ENCODE measurements around the gene SRRM4. TPM values are rescaled to one million over a fixed set of nuclear protein-coding genes. Genes with fewer than 3 reads are reported as not detected.

Gene SRRM4
- total and polyA plus RNA-seq, 10 of the 15 experiments (the other 5 are each of a cell fraction or from before 2014, with no cell fraction given) = under 0.01 to 0.01 TPM; not detected in 8

- TF ChIP-seq CUX1 (IDR thresholded peaks at IDR 0.05; ENCODE audit: insufficient replicate concordance, low read depth, low read length) (no peak), CTCF (IDR thresholded peaks at IDR 0.05 in 2 of 3, conservative IDR thresholded peaks at IDR 0.05 in 1 of 3; ENCODE audit: control insufficient read depth in 2 of 3, extremely low read depth in 1 of 3, insufficient read depth in 1 of 3, low read depth in 3 of 3, low read length in 3 of 3) (no peak)
Measured at GRCh38 chr12:119154435-119154818, 173.1 kb downstream of the SRRM4 start (continued).

- Histone ChIP-seq H3K9me3 (replicated peaks; ENCODE audit: control insufficient read depth, insufficient read depth, low read length) (no peaks in the 10 kb centered on the region), H3K4me3 (no peak overlapping the region), H3K4me2 (ENCODE audit: control insufficient read depth, insufficient read depth) (no peak overlapping the region), H3K27ac (ENCODE audit: control insufficient read depth, insufficient read depth) (no peak overlapping the region), H3K9ac (ENCODE audit: control insufficient read depth, insufficient read depth, low read length) (no peak overlapping the region), H2AFZ (ENCODE audit: control insufficient read depth, low read depth, low read length) (no peak overlapping the region), H3K4me1 (ENCODE audit: control insufficient read depth, insufficient read depth, low read length) (no peaks in the 10 kb centered on the region), H3K79me2 (ENCODE audit: control insufficient read depth, insufficient read depth, low read length) (no peaks in the 10 kb centered on the region), H4K20me1 (ENCODE audit: control insufficient read depth, insufficient read depth) (no peaks in the 10 kb centered on the region), H3K36me3 (ENCODE audit: control insufficient read depth in 2 of 2, insufficient read depth in 2 of 2, low read length in 1 of 2) (no peaks in the 10 kb centered on the region), H3K27me3 (replicated peaks in 1 of 2; ENCODE audit: control insufficient read depth in 2 of 2, insufficient read depth in 2 of 2, low read length in 1 of 2) (no peaks in the 10 kb centered on the region)
- in situ Hi-C loops (cut with MboI) = no loop called here
- BruUV-seq (replicated peaks) = no TSS peak
- SMC1A ChIA-PET (ENCODE audit: uncharacterized antibody, unreplicated experiment) = no interaction called here
- no peak for FAIRE-seq
- POLR2A ChIA-PET = no interaction called here
- 71% methylated on average over 29 of the region's 35 CpGs for WGBS (ENCODE audit: insufficient coverage, insufficient replicate concordance, low lambda C conversion rate, missing lambda C conversion rate)
- no peak for ATAC-seq
- DNase-seq (ENCODE audit: low read depth, low spot score) = no peak
- RAD21 ChIA-PET (ENCODE audit: unreplicated experiment) = no interaction called here
- intact Hi-C loops (cut with micrococcal nuclease; ENCODE audit: unreplicated experiment) = no loop called here
- CTCF ChIA-PET = no interaction called here
- no peak for TF ChIP-seq SUPT20H (IDR thresholded peaks at IDR 0.05; ENCODE audit: borderline replicate concordance, control insufficient read depth, low read depth, low read length)
- no peak for TF ChIP-seq MEF2B (IDR thresholded peaks at IDR 0.05; ENCODE audit: partially characterized antibody, poor library complexity, severe bottlenecking)
- TF ChIP-seq BRCA1 (IDR thresholded peaks at IDR 0.05; ENCODE audit: low read depth, low read length) = no peak
- TF ChIP-seq RBBP5 (conservative IDR thresholded peaks at IDR 0.05) = no peak
- TF ChIP-seq USF1 (IDR thresholded peaks at IDR 0.05; ENCODE audit: borderline replicate concordance, extremely low read length, insufficient read depth, low read depth, low read length) = no peak
- no peak for TF ChIP-seq STAT3 (IDR thresholded peaks at IDR 0.05; ENCODE audit: low read depth, low read length)
- no peak for TF ChIP-seq RELB (IDR thresholded peaks at IDR 0.05; ENCODE audit: low read depth)
Measured at GRCh38 chr12:119156401-119157044, 175.2 kb downstream of the SRRM4 start.
